ENCODE results near the gene RFLNA. TPM values are rescaled to one million over a fixed set of nuclear protein-coding genes. Genes with fewer than 3 reads are reported as not detected.

Gene RFLNA
- total and polyA plus RNA-seq, 2 of the 4 experiments (the other 2 are of a cell fraction), result not detected

- BruUV-seq (replicated peaks), result no TSS peak
- no peaks in the 10 kb centered on the region for H3K36me3 ChIP-seq (ENCODE audit: control insufficient read depth, insufficient read depth, low read length)
- no peak overlapping the region for H3K23ac ChIP-seq (ENCODE audit: low read depth, low read length)
- POLR2A ChIA-PET (ENCODE audit: unreplicated experiment), result no interaction called here
- no peak overlapping the region for H2AK9ac ChIP-seq (replicated peaks; ENCODE audit: low read depth, low read length, poor library complexity)
- H3K9ac ChIP-seq (ENCODE audit: low read depth, low read length), result no peak overlapping the region
- DNase-seq, result no peak
- H4K5ac ChIP-seq (ENCODE audit: low read depth, low read length), result no peak overlapping the region
- H3K79me1 ChIP-seq (ENCODE audit: low read depth in 1 of 2, low read length in 2 of 2), result no peaks in the 10 kb centered on the region
- peaks cover 69% of the 10 kb centered on the region for H3K27me3 ChIP-seq (ENCODE audit: control insufficient read depth, insufficient read depth, low read length)
- dilution Hi-C loops (cut with HindIII; ENCODE audit: low sequenced_read_pairs, unreplicated experiment) (no loop called here), intact Hi-C loops (cut with micrococcal nuclease) (no loop called here), in situ Hi-C loops (cut with MboI; ENCODE audit: low sequenced_read_pairs) (no loop called here)
- no peak overlapping the region for H3K27ac ChIP-seq (ENCODE audit: insufficient read depth, low read length)
- H3K56ac ChIP-seq (ENCODE audit: extremely low read depth, insufficient read depth, low read length), result no peak overlapping the region
- no peak overlapping the region for H2BK120ac ChIP-seq (ENCODE audit: low read depth, low read length)
- H2BK20ac ChIP-seq (ENCODE audit: low read depth, low read length), result no peak overlapping the region
- no peak overlapping the region for H3K4ac ChIP-seq (ENCODE audit: low read depth, low read length)
- no peak overlapping the region for H2BK15ac ChIP-seq (ENCODE audit: low read depth, low read length)
- no peak overlapping the region for H2BK5ac ChIP-seq (ENCODE audit: low read depth, low read length, poor library complexity, severe bottlenecking)
- no peaks in the 10 kb centered on the region for H3K9me1 ChIP-seq (ENCODE audit: insufficient read depth, low read length)
- H3K4me1 ChIP-seq (ENCODE audit: control insufficient read depth, insufficient read depth, low read length), result no peaks in the 10 kb centered on the region
- WGBS, 2 experiments (ENCODE audit: extremely low coverage in 2 of 2, insufficient read length in 1 of 2), result 89% methylated on average over 1 of the region's 6 CpGs; no CpG with 5 or more reads in 1 of the 2 experiments
- no peak overlapping the region for H3K4me3 ChIP-seq (ENCODE audit: insufficient read depth, low read depth, low read length)
- no peak for TF ChIP-seq POLR2A (IDR thresholded peaks at IDR 0.05; ENCODE audit: low read depth, low read length)
- TF ChIP-seq FOS (IDR thresholded peaks at IDR 0.05; ENCODE audit: low read depth, low read length), result no peak
- TF ChIP-seq RAD21 (IDR thresholded peaks at IDR 0.05; ENCODE audit: low read length), result no peak
- no peak for TF ChIP-seq CHD1 (IDR thresholded peaks at IDR 0.05; ENCODE audit: low read depth, low read length)
- TF ChIP-seq CEBPB (IDR thresholded peaks at IDR 0.05; ENCODE audit: low read depth, low read length), result no peak
- no peak for TF ChIP-seq RCOR1 (IDR thresholded peaks at IDR 0.05; ENCODE audit: insufficient replicate concordance, low read length)
- TF ChIP-seq USF2 (IDR thresholded peaks at IDR 0.05; ENCODE audit: low read depth, low read length), result no peak
- TF ChIP-seq BHLHE40 (IDR thresholded peaks at IDR 0.05; ENCODE audit: low read depth, low read length), result no peak
- TF ChIP-seq MAFK (IDR thresholded peaks at IDR 0.05; ENCODE audit: low read depth, low read length), result no peak
- TF ChIP-seq MXI1 (IDR thresholded peaks at IDR 0.05; ENCODE audit: borderline replicate concordance, low read depth, low read length), result no peak
- TF ChIP-seq NFE2L2 (IDR thresholded peaks at IDR 0.05; ENCODE audit: low read depth, low read length), result no peak
- no peak for TF ChIP-seq MAZ (IDR thresholded peaks at IDR 0.05; ENCODE audit: borderline replicate concordance, low read depth, low read length)
- H4K20me1 ChIP-seq (ENCODE audit: insufficient read depth, low read length), result no peaks in the 10 kb centered on the region
- H2AK5ac ChIP-seq (ENCODE audit: low read depth, low read length), result no peak overlapping the region
- H4K91ac ChIP-seq (ENCODE audit: insufficient read depth, low read depth, low read length), result no peak overlapping the region
- H3K18ac ChIP-seq (ENCODE audit: low read depth, low read length), result no peak overlapping the region
- no peak overlapping the region for H3K4me2 ChIP-seq (ENCODE audit: low read depth, low read length)
- no peaks in the 10 kb centered on the region for H3K9me3 ChIP-seq (ENCODE audit: control insufficient read depth, insufficient read depth, low read length)
- CTCF ChIA-PET, result no interaction called here
- no peak overlapping the region for H3K14ac ChIP-seq (replicated peaks; ENCODE audit: low read depth, low read length)
- no peak for ATAC-seq (ENCODE audit: low read depth)
- H2AFZ ChIP-seq (replicated peaks; ENCODE audit: low read length, poor library complexity), result no peak overlapping the region
- no peak overlapping the region for H4K8ac ChIP-seq (ENCODE audit: low read depth in 2 of 2, low read length in 2 of 2)
Observed at GRCh38 chr12:124252964-124253363, 41.9 kb upstream of the RFLNA start.

Data from IMR-90 (cell line).